Subcutaneous adipose tissue (tissue), 4 donors: ENCODE measurements around the gene KIAA1217. TPM values are rescaled to one million over a fixed set of nuclear protein-coding genes. Genes with fewer than 3 reads are reported as not detected.

Experiments
- small RNA-seq: library from RNA; depleted of rRNA; stranded (forward); fragments of <200 nt; gene quantifications from one replicate; pipeline ENCODE3, GENCODE V24; 2016
- total RNA-seq, 4 donors: library from RNA; depleted of rRNA; stranded (reverse); fragments of >200 nt; gene quantifications; one replicate each; pipeline ENCODE4 v1.1.0, GENCODE V29; 2016
- TF ChIP-seq, protein P1 (sequence below): fragments of 450-650 bp; IDR thresholded peaks from one replicate; pipeline ENCODE4 v1.5.1; 2016; ENCODE audit warnings: low read depth, mild to moderate bottlenecking, control low read depth, antibody characterized with exemption, moderate library complexity

Gene KIAA1217
- total RNA-seq, 4 donors from 2014 or later: 10.7 to 91.6 (median 27.5) TPM

DNA sequence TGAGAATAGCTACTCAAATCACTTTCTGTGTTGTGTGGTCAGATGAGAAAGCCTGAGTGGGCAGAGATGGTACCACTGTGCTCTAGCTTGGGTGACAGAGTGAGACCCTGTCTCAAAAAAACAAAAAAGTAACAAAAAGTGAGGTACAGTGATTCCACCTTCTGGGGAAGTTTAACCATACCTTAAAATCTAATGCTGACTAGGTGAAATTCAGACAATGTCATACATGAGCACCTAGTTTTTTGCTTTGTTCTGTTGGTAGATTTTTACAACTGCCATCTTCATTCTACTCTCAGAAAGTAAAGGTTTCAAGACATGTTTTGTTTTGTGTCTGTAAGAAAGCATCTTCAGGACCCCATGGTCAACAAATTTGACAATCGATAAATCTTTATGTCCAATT lies 370.5 kb downstream of the KIAA1217 start:
- TF ChIP-seq, protein P1, sequence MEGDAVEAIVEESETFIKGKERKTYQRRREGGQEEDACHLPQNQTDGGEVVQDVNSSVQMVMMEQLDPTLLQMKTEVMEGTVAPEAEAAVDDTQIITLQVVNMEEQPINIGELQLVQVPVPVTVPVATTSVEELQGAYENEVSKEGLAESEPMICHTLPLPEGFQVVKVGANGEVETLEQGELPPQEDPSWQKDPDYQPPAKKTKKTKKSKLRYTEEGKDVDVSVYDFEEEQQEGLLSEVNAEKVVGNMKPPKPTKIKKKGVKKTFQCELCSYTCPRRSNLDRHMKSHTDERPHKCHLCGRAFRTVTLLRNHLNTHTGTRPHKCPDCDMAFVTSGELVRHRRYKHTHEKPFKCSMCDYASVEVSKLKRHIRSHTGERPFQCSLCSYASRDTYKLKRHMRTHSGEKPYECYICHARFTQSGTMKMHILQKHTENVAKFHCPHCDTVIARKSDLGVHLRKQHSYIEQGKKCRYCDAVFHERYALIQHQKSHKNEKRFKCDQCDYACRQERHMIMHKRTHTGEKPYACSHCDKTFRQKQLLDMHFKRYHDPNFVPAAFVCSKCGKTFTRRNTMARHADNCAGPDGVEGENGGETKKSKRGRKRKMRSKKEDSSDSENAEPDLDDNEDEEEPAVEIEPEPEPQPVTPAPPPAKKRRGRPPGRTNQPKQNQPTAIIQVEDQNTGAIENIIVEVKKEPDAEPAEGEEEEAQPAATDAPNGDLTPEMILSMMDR: no peak

DNA sequence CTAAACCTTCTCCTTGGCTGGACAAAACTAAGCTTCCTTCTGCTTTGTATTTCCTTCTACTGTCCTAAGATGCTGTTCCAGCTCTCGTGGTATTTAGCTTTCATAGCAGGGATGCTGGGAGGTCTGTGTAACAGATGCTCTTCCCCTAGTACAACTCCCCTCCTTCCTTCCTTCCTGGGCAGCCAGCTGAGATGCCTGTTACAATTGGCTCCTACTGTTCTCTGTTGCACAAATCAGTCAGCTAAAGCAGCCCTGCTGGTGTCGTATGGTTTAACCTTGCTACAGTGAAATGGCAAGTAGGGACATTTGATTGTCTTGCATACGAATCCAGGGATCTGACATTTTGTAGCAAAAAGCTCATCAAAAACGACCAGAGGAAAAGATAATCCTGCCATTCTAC lies 371.0 kb downstream of the KIAA1217 start:
- TF ChIP-seq, protein P1: no peak

DNA sequence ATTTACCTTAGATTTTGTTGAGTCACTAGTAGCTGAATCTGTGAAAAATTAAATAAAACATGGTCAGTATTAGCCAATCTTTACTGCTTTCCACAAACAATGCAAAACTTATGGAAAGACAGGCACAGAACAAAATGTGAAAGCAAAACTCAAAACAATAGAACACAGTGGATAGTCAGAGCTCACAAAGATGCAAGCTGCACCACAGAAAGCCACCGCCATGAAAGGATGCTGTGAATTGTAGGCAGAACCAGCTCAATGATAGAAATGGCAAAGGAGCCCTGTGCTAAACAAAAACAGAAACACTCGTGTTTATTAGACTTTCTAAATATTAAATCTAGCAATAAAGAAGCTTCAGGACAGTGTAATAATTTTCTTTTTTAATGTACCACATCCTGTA lies 380.3 kb downstream of the KIAA1217 start:
- TF ChIP-seq, protein P1: no peak

DNA sequence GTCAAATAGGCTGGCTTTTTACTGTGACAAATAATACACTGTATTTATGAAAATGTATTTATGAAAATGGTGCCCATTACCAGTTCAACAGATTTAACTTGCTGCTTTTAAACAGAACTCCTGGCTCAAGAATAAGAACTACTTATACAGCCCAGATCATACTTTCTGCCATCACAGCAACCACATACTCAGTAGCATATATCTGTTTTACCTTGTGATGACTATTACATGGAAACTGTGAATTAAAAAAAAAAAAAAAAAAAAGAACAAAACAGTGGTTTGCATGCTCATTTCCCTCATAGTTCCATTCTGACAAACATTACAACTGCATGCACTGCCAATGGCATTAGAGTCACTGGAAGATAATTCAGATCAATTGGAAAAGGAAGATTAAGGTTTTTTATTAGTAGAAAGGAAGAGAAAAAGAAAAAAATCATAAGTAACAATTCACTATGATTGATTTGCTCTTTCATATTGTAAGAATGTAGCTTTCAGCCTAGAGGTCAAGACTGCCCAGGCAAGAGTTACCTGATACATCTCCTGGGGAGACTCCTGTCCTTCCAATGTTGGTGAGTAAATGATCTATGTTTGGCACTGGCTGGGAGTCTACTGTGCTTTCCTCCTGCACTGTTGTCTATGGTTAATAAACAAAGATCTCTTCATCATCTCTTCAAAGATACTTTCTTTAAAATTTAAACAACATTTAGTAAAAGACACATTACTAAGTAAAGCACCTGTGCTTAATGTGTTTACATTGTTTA lies 381.9 kb downstream of the KIAA1217 start:
- TF ChIP-seq, protein P1: no peak

DNA sequence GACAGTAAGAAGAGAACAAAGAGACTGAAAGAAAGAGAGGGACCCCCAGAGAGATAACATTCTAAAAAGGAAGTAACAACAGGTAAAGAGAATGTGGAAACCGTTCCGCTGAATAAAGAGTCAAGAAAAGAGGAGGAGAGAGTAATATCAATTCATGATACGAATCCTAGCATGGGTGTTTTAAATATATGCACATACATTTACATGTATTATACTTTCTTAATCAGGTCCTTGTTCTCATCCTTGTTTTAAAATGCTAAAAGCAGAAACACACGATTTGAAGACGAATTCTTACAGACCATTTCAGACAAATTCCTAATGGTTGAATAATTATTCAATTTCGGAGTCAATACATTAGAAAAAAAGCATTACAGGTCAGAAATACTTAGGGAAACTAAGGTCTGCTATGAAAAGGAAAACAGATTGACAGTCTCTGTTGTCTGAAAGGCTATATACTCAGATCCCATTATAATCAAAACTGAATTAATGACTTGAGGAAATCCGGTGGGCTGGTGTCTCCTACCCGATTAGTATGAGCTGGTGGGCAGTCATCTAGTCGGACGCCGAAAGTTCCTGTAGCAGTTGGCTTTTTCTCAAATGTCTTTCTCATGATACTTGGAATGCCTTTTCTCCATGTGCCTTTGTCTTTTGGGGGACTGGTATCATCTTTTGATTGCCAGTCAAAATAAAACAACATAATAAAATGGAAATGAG lies 387.4 kb downstream of the KIAA1217 start:
- TF ChIP-seq, protein P1: no peak

GRCh38 chr10:24597426-24597825 lies 388.5 kb downstream of the KIAA1217 start:
- TF ChIP-seq, protein P1: no peak

Small RNAs within 50 kb of the gene (small RNA-seq; reads per million reads assigned to genes)
- not detected for gene AC063961.1
- gene MIR603: not detected
